ENCODE measurements around the gene FAM217A. TPM values are rescaled to one million over a fixed set of nuclear protein-coding genes. Genes with fewer than 3 reads are reported as not detected.

FAM217A gene
- total RNA-seq, 1 experiment from 2014 or later = not detected

GRCh38 chr6:4125933-4126864 lies 47.3 kb upstream of the FAM217A start (continued):
- no peak for TF ChIP-seq ZBTB33 (IDR thresholded peaks at IDR 0.05; ENCODE audit: extremely low read depth, insufficient replicate concordance, low read length)
- peak; percentile 43 for TF ChIP-seq RAD21 (IDR thresholded peaks at IDR 0.05; ENCODE audit: low read depth)
- no peak for TF ChIP-seq ZFX (IDR thresholded peaks at IDR 0.05)
- no peak for TF ChIP-seq ATF3 (IDR thresholded peaks at IDR 0.05)
- peak; percentile 68 for TF ChIP-seq FOSL1 (IDR thresholded peaks at IDR 0.05; ENCODE audit: low read depth)
- peak; percentile 72 for TF ChIP-seq JUND (IDR thresholded peaks at IDR 0.05)

- Histone ChIP-seq H3K9me2 (ENCODE audit: insufficient read depth) (no peaks in the 10 kb centered on the region), H3K36me3 (ENCODE audit: control insufficient read depth in 1 of 2, insufficient read depth in 2 of 2, low read length in 2 of 2) (peaks cover 10 to 16% of the 10 kb centered on the region in 2 experiments), H2AFZ (ENCODE audit: low read depth, low read length, poor library complexity, severe bottlenecking) (no peak overlapping the region), H3K9ac (ENCODE audit: low read length) (peak overlapping the region; percentile 41), H3K27ac (ENCODE audit: low read depth, low read length) (peak overlapping the region; percentile 62; the same call in 1 of the 2 replicates), H3K9me3 (ENCODE audit: control insufficient read depth in 1 of 2, insufficient read depth in 1 of 2, low read depth in 1 of 2, low read length in 2 of 2) (no peaks in the 10 kb centered on the region), H3K79me2 (ENCODE audit: insufficient read depth, low read length) (no peaks in the 10 kb centered on the region), H4K20me1 (ENCODE audit: insufficient read depth) (no peaks in the 10 kb centered on the region), H3K4me3 (replicated peaks in 1 of 2; ENCODE audit: low read depth in 1 of 2, low read length in 2 of 2) (peak overlapping the region in 1 of 2 experiments; percentile 24; a peak in 2 of 4 replicates), H3K4me2 (ENCODE audit: low read length) (peak overlapping the region; percentile 70), H3K4me1 (ENCODE audit: control insufficient read depth in 1 of 2, insufficient read depth in 2 of 2, low read length in 2 of 2) (peaks cover 15 to 22% of the 10 kb centered on the region in 2 experiments), H3K27me3 (ENCODE audit: insufficient read depth, low read length) (no peaks in the 10 kb centered on the region)
- 0 out of 2 replicates have a peak, but pooled peaks have one; percentile 12 for ATAC-seq
- ChIA-PET CTCF (interaction anchor here (0.9 to 1.6 kb wide), 3 partner anchors 10 to 34 kb away, joined by 3 to 4 read pairs (median 4); partner anchors contain the start of gene ECI2), RAD21 (ENCODE audit: low non-redundant PET in 1 of 2, low total read pairs in 2 of 2, uncharacterized antibody in 2 of 2, unreplicated experiment in 2 of 2) (no interaction called here), POLR2A (no interaction called here)
- intact Hi-C loops (cut with micrococcal nuclease) = no loop called here
- BruUV-seq (replicated peaks) = no TSS peak
- DNase-seq (ENCODE audit: low read depth, low spot score) = no peak
- no peak for TF ChIP-seq CTCF (IDR thresholded peaks at IDR 0.05 in 2 of 3, conservative IDR thresholded peaks at IDR 0.05 in 1 of 3; ENCODE audit: borderline replicate concordance in 1 of 3, insufficient read depth in 1 of 3, low read depth in 2 of 3, low read length in 2 of 3)
- TF ChIP-seq SRF (IDR thresholded peaks at IDR 0.05; ENCODE audit: low read depth) = no peak
- no peak for TF ChIP-seq CBX3 (IDR thresholded peaks at IDR 0.05; ENCODE audit: low read depth)
- TF ChIP-seq POLR2A (IDR thresholded peaks at IDR 0.05; ENCODE audit: borderline replicate concordance, extremely low read depth, insufficient read depth, insufficient read length) = no peak
- TF ChIP-seq EZH2 (IDR thresholded peaks at IDR 0.05) = no peak
- no peak for TF ChIP-seq ELF1 (IDR thresholded peaks at IDR 0.05; ENCODE audit: borderline replicate concordance, low read depth)
- TF ChIP-seq FOSL1 (IDR thresholded peaks at IDR 0.05; ENCODE audit: low read depth) = no peak
- TF ChIP-seq REST (IDR thresholded peaks at IDR 0.05; ENCODE audit: low read depth) = no peak
- TF ChIP-seq ZBTB33 (IDR thresholded peaks at IDR 0.05; ENCODE audit: extremely low read depth, insufficient replicate concordance, low read length) = no peak
Measured at GRCh38 chr6:4125500-4125899, 46.6 kb upstream of the FAM217A start.
